Measurements from ENCODE around the gene FOCAD.

Gene FOCAD

GRCh38 chr9:20732118-20732517 is 48.1 kb downstream of the FOCAD start:
- DNase-seq: no peak

GRCh38 chr9:20734275-20734674 is 50.2 kb downstream of the FOCAD start:
- DNase-seq: no peak

GRCh38 chr9:20740304-20740703 is 56.2 kb downstream of the FOCAD start:
- no peak for DNase-seq

GRCh38 chr9:20740929-20741582 is 57.0 kb downstream of the FOCAD start:
- DNase-seq: no peak

GRCh38 chr9:20742833-20743232 is 58.8 kb downstream of the FOCAD start:
- DNase-seq: no peak

GRCh38 chr9:20744036-20744630 is 60.1 kb downstream of the FOCAD start:
- no peak for DNase-seq

- no peak for DNase-seq
Observed at GRCh38 chr9:20746967-20747366, 62.9 kb downstream of the FOCAD start.

GRCh38 chr9:20749496-20750198 is 65.6 kb downstream of the FOCAD start:
- no peak for DNase-seq

GRCh38 chr9:20753761-20754160 is 69.7 kb downstream of the FOCAD start:
- no peak for DNase-seq

- no peak for DNase-seq
Observed at GRCh38 chr9:20754556-20754955, 70.5 kb downstream of the FOCAD start.

GRCh38 chr9:20760246-20760891 is 76.3 kb downstream of the FOCAD start:
- DNase-seq: no peak

GRCh38 chr9:20770947-20771346 is 86.9 kb downstream of the FOCAD start:
- no peak for DNase-seq

GRCh38 chr9:20771729-20772128 is 87.7 kb downstream of the FOCAD start:
- DNase-seq: no peak

- no peak for DNase-seq
Observed at GRCh38 chr9:20775683-20776082, 91.6 kb downstream of the FOCAD start.

- no peak for DNase-seq
Observed at GRCh38 chr9:20781092-20781491, 97.0 kb downstream of the FOCAD start.

- DNase-seq: no peak
Observed at GRCh38 chr9:20782289-20782688, 98.2 kb downstream of the FOCAD start.

- DNase-seq: no peak
Observed at GRCh38 chr9:20783057-20784038, 99.3 kb downstream of the FOCAD start.

GRCh38 chr9:20784196-20784595 is 100.1 kb downstream of the FOCAD start:
- DNase-seq: no peak

- DNase-seq: no peak
Observed at GRCh38 chr9:20786807-20787206, 102.7 kb downstream of the FOCAD start.

- DNase-seq: no peak
Observed at GRCh38 chr9:20788526-20789451, 104.7 kb downstream of the FOCAD start.

- DNase-seq: no peak
Observed at GRCh38 chr9:20790721-20791120, 106.7 kb downstream of the FOCAD start.

Data from activated T-cell treated with anti-CD3 and anti-CD28 coated beads, Interleukin-2, amount 50 U/mL, for 48 hours (primary cell).